A549 (cell line): ENCODE results near the gene EXOC3.

ENCODE experiments used
- CHD2 ChIP-seq: fragments of 150-350 bp; IDR thresholded peaks from 2 replicates; pipeline ENCODE4 v1.6.1; 2014; ENCODE audit warnings: low read length; ENCODE audit not compliant: partially characterized antibody
- CHD4 ChIP-seq: fragments of 200-600 bp; sonication (generic); IDR thresholded peaks from 2 replicates; pipeline ENCODE4 v1.6.1; 2016; ENCODE audit warnings: antibody characterized with exemption, mild to moderate bottlenecking, borderline replicate concordance
- CTCF ChIP-seq: fragments of >200 bp; sonication (Bioruptor Twin); formaldehyde crosslinking; IDR thresholded peaks from 3 replicates; pipeline ENCODE4 v1.5.1; 2016
- EHMT2 ChIP-seq: fragments of 200-600 bp; sonication (generic); IDR thresholded peaks from 2 replicates; pipeline ENCODE4 v1.6.1; 2016; ENCODE audit warnings: antibody characterized with exemption, low read depth, mild to moderate bottlenecking, moderate library complexity
- PHF8 ChIP-seq: fragments of 200-600 bp; sonication (generic); IDR thresholded peaks from 2 replicates; pipeline ENCODE4 v1.6.1; 2016; ENCODE audit warnings: low read depth, mild to moderate bottlenecking, antibody characterized with exemption, moderate library complexity, borderline replicate concordance
- POLR2A ChIP-seq: IDR thresholded peaks from 2 replicates; pipeline ENCODE4 v1.6.1; 2012; ENCODE audit warnings: mild to moderate bottlenecking, low read length
- RAD21 ChIP-seq, 2 experiments: fragments of >200 bp in 1 of 2; sonication (Bioruptor Twin) in 1 of 2; formaldehyde crosslinking in 1 of 2; IDR thresholded peaks in 1 of 2; conservative IDR thresholded peaks in 1 of 2; 2 replicates in 1 of 2; 3 replicates in 1 of 2; pipeline ENCODE4 v1.6.1; 2012 to 2018; ENCODE audit warnings: inconsistent platforms in 1 of 2
- RARB ChIP-seq: fragments of 250-450 bp; sonication (Bioruptor Pico); IDR thresholded peaks from 2 replicates; pipeline ENCODE4 v1.8.0; 2021; ENCODE audit warnings: mild to moderate bottlenecking, moderate library complexity
- SMC3 ChIP-seq: fragments of >200 bp; sonication (Bioruptor Twin); formaldehyde crosslinking; IDR thresholded peaks from 3 replicates; pipeline ENCODE4 v1.6.1; 2018; ENCODE audit warnings: inconsistent platforms
- ZNF302 ChIP-seq: fragments of 250-450 bp; sonication (Bioruptor Pico); IDR thresholded peaks from 2 replicates; pipeline ENCODE4 v1.9.0; 2021; ENCODE audit warnings: inconsistent platforms, mild to moderate bottlenecking, moderate library complexity

DNA sequence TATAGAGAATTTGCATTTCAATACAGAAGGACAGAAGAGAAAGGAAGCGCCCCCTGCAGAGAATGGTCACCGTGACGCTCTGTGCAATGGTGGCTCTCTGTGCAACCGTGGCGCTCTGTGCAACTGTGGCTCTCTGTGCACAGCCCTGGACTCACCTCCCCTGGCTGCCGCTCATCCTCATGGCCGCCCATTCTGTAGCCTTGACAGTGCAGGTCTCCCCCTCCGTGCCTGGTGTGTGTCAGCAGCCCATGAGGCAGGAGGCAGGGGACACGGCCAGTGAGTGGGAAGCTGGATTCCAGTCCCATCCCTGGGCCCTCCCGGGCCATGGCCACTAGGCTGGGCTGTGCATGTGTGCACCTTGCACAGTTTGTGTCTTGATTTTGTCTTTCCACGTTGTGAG lies 12.0 kb downstream of the EXOC3 start:
- TF ChIP-seq CTCF (no peak), PHF8 (no peak), POLR2A (no peak), EHMT2 (no peak), RAD21 (conservative IDR thresholded peaks at IDR 0.05 in 1 of 2, IDR thresholded peaks at IDR 0.05 in 1 of 2) (no peak), CHD4 (no peak), SMC3 (no peak), CHD2 (no peak), RARB (no peak), ZNF302 (CRISPR knock-in tag) (no peak)
